Measurements from ENCODE around the gene ZP1.

DNA sequence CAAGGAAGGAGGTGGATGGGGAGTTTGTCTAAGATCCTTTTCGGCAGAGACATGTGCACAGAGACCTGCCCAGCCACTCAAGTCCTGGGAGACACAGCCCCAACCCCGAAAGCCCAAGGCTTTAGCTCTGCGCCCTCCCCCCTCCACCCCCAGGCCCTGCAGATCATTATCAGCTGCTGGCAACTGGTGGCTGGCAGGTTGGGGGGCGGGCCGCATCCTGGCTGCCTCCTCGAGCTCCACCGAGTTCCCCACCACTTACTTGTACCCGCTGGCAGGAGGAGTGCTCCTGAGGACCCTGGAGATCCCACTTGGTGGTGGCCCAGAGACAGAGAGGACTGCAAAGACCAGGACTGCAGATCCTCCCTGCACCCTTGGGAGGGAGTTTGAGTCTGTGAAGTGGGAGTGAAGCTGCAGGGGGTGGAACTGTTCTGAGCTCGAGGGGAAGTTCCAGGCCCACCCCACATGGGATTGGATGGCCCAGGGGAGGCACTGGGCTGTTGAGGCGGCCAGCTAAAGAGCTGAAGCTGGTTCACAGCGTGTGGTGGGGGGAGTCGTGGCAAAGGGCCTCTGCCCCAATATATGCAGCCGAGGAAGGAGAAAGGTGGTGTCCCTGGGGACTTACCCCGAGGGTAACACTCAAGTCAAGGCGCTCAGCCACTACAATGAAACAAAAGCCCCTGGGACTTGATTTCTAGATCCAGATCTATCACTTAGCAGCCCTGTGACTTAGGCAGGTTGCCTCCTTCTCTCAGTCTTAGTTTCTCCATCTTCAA is 45.3 kb upstream of the ZP1 start:
- TF ChIP-seq SRF (IDR thresholded peaks at IDR 0.05; ENCODE audit: low read depth, low read length) (no peak), KDM4B (CRISPR knock-in tag; IDR thresholded peaks at IDR 0.05) (no peak), JUN (CRISPR knock-in tag; IDR thresholded peaks at IDR 0.05) (no peak), HDAC2 (CRISPR knock-in tag; IDR thresholded peaks at IDR 0.05) (no peak), CTCF (CRISPR knock-in tag; IDR thresholded peaks at IDR 0.05) (no peak), FOXA1 (IDR thresholded peaks at IDR 0.05) (no peak), FOXA1 (CRISPR knock-in tag; IDR thresholded peaks at IDR 0.05) (no peak), HCFC1 (IDR thresholded peaks at IDR 0.05; ENCODE audit: low read depth, low read length) (no peak), NFYB (CRISPR knock-in tag; IDR thresholded peaks at IDR 0.05) (no peak), GTF3A (CRISPR knock-in tag; conservative IDR thresholded peaks at IDR 0.05) (no peak), PTBP1 (IDR thresholded peaks at IDR 0.05; ENCODE audit: low read depth, low read length, poor library complexity, severe bottlenecking) (no peak)
- TF ChIP-seq, protein P1, sequence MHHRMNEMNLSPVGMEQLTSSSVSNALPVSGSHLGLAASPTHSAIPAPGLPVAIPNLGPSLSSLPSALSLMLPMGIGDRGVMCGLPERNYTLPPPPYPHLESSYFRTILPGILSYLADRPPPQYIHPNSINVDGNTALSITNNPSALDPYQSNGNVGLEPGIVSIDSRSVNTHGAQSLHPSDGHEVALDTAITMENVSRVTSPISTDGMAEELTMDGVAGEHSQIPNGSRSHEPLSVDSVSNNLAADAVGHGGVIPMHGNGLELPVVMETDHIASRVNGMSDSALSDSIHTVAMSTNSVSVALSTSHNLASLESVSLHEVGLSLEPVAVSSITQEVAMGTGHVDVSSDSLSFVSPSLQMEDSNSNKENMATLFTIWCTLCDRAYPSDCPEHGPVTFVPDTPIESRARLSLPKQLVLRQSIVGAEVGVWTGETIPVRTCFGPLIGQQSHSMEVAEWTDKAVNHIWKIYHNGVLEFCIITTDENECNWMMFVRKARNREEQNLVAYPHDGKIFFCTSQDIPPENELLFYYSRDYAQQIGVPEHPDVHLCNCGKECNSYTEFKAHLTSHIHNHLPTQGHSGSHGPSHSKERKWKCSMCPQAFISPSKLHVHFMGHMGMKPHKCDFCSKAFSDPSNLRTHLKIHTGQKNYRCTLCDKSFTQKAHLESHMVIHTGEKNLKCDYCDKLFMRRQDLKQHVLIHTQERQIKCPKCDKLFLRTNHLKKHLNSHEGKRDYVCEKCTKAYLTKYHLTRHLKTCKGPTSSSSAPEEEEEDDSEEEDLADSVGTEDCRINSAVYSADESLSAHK (CRISPR knock-in tag; IDR thresholded peaks at IDR 0.05; ENCODE audit: borderline replicate concordance), result no peak
